Endothelial cell of umbilical vein (primary cell): ENCODE data around the gene SLX1A. TPM values are rescaled to one million over a fixed set of nuclear protein-coding genes. Genes with fewer than 3 reads are reported as not detected.

ENCODE experiments used
- BruUV-seq: library from RNA; stranded (reverse); fragments of 400-500 nt; replicated peaks from 2 replicates; lab custom pipeline; 2021; lab: Mats Ljungman, UMichigan
- CTCF ChIA-PET: fragments of 300-600, 350-600 bp; sonication (Branson Sonifier 250); formaldehyde crosslinking; loops from one replicate; lab custom pipeline; 2021; ENCODE audit warnings: antibody characterized with exemption, inconsistent platforms; lab: Charles Lee
- POLR2A ChIA-PET: fragments of 300-600, 350-600 bp; sonication (Branson Sonifier 250); formaldehyde crosslinking; loops from one replicate; lab custom pipeline; 2021; ENCODE audit warnings: antibody characterized with exemption, inconsistent platforms; lab: Charles Lee
- DNase-seq: peaks from one replicate; pipeline ENCODE4 v3.0.0-alpha.2; 2011; ENCODE audit warnings: low read depth, low spot score
- FAIRE-seq: peaks from 2 replicates; lab custom pipeline; 2011; peaks lifted over from hg19 to GRCh38; lab: Jason Lieb, UNC
- H2AFZ ChIP-seq: 2 replicates; pipeline ENCODE4 v1.6.0; 2012; ENCODE audit warnings: low read depth, low read length, control low read depth, inconsistent platforms
- H3K27ac ChIP-seq: 2 replicates; pipeline ENCODE4 v1.5.1; 2011; ENCODE audit warnings: low read depth, mild to moderate bottlenecking, control low read depth, low read length, moderate library complexity; ENCODE audit not compliant: insufficient read depth
- H3K27me3 ChIP-seq, 2 experiments: 2 replicates each; pipeline versions ENCODE4 v1.6.0 to v1.6.1; 2011; ENCODE audit warnings: low read length in 2 of 2, mixed read lengths in 1 of 2; ENCODE audit not compliant: control insufficient read depth in 2 of 2, insufficient read depth in 2 of 2
- H3K36me3 ChIP-seq, 2 experiments: 2 replicates in 1 of 2; 3 replicates in 1 of 2; pipeline ENCODE4 v1.5.1; 2011; ENCODE audit warnings: low read length in 2 of 2, mild to moderate bottlenecking in 1 of 2, moderate library complexity in 1 of 2; ENCODE audit not compliant: control insufficient read depth in 2 of 2, insufficient read depth in 2 of 2; ENCODE audit errors: extremely low read depth in 1 of 2
- H3K4me1 ChIP-seq: 3 replicates; pipeline ENCODE4 v1.5.1; 2011; ENCODE audit warnings: mild to moderate bottlenecking, low read length; ENCODE audit not compliant: control insufficient read depth, insufficient read depth; ENCODE audit errors: extremely low read depth
- H3K4me2 ChIP-seq: 2 replicates; pipeline ENCODE4 v1.6.1; 2011; ENCODE audit warnings: low read length, control low read depth, mixed read lengths; ENCODE audit not compliant: insufficient read depth
- H3K4me3 ChIP-seq, 3 experiments: fragments of 200-600 bp in 1 of 3; sonication (generic), shearing (Covaris generic) in 1 of 3; replicated peaks in 1 of 3; 2 replicates each; pipeline ENCODE4 v1.5.1; 2011 to 2016; ENCODE audit warnings: control low read depth in 3 of 3, low read length in 3 of 3, mild to moderate bottlenecking in 2 of 3, inconsistent platforms in 1 of 3, low read depth in 1 of 3, moderate library complexity in 1 of 3; ENCODE audit not compliant: insufficient read depth in 1 of 3
- H3K79me2 ChIP-seq: 2 replicates; pipeline ENCODE4 v1.6.0; 2012; ENCODE audit warnings: low read length, inconsistent platforms; ENCODE audit not compliant: control insufficient read depth, insufficient read depth
- H3K9ac ChIP-seq: replicated peaks from 2 replicates; pipeline ENCODE3; 2011; ENCODE audit warnings: low read length, control low read depth; ENCODE audit not compliant: insufficient read depth; ENCODE audit errors: extremely low read depth
- H3K9me1 ChIP-seq: replicated peaks from 3 replicates; pipeline ENCODE4 v1.6.0; 2011; ENCODE audit warnings: mild to moderate bottlenecking, low read length; ENCODE audit not compliant: control insufficient read depth, insufficient read depth; ENCODE audit errors: extremely low read depth
- H3K9me3 ChIP-seq: replicated peaks from 2 replicates; pipeline ENCODE4 v1.5.1; 2012; ENCODE audit warnings: low read length, inconsistent platforms; ENCODE audit not compliant: control insufficient read depth, insufficient read depth
- H4K20me1 ChIP-seq: replicated peaks from 2 replicates; pipeline ENCODE3; 2011; ENCODE audit warnings: mild to moderate bottlenecking, low read length; ENCODE audit not compliant: control insufficient read depth, insufficient read depth; ENCODE audit errors: extremely low read depth
- EZH2 ChIP-seq: IDR thresholded peaks from 2 replicates; pipeline ENCODE4 v1.6.1; 2012; ENCODE audit warnings: borderline replicate concordance, low read depth, mild to moderate bottlenecking, moderate library complexity, low read length, inconsistent platforms; ENCODE audit not compliant: severe bottlenecking
- FOS ChIP-seq: IDR thresholded peaks from 2 replicates; pipeline ENCODE4 v1.6.1; 2011; ENCODE audit warnings: mild to moderate bottlenecking, low read length, moderate library complexity, borderline replicate concordance; ENCODE audit not compliant: insufficient read depth
- GATA2 ChIP-seq: IDR thresholded peaks from 2 replicates; pipeline ENCODE4 v1.7.0; 2011; ENCODE audit warnings: low read depth, mild to moderate bottlenecking, moderate library complexity, mixed read lengths, low read length; ENCODE audit not compliant: insufficient read length, insufficient read depth
- JUN ChIP-seq: IDR thresholded peaks from 2 replicates; pipeline ENCODE4 v1.6.1; 2011; ENCODE audit warnings: borderline replicate concordance, low read depth; ENCODE audit not compliant: insufficient read length, insufficient read depth
- MYC ChIP-seq: IDR thresholded peaks from one replicate; pipeline ENCODE4 v1.6.1; 2011; ENCODE audit warnings: mild to moderate bottlenecking, low read depth, low read length
- POLR2A ChIP-seq: IDR thresholded peaks from 2 replicates; pipeline ENCODE4 v1.6.1; 2012; ENCODE audit warnings: low read depth, mild to moderate bottlenecking, control low read depth, low read length
- POLR2AphosphoS5 ChIP-seq: IDR thresholded peaks from 2 replicates; pipeline ENCODE4 v1.6.1; 2012; ENCODE audit warnings: low read depth, mild to moderate bottlenecking, control low read depth, low read length, moderate library complexity; ENCODE audit not compliant: insufficient read depth
- dilution Hi-C: fragments of 300-500 bp; cut with MboI; formaldehyde crosslinking; loops from one replicate; pipeline ENCODE4 v1.15.0; 2019; ENCODE audit warnings: low sequenced_read_pairs; ENCODE audit not compliant: extremely low pct_ligation_motif_present
- intact Hi-C: fragments of 100-400 bp; cut with micrococcal nuclease; formaldehyde crosslinking; loops from one replicate; pipeline ENCODE4 v1.10.0; 2022
- polyA plus RNA-seq, 4 experiments: library from polyadenylated mRNA; depleted of rRNA in 3 of 4; stranded (reverse) in 3 of 4; unstranded in 1 of 4; fragments of >200 nt; gene quantifications; 2 replicates each; pipeline versions ENCODE4 v1.2.1 to v1.2.3, GENCODE V29; 2011 to 2012; ENCODE audit warnings: missing spikeins in 1 of 4
- total RNA-seq: library from RNA; stranded (reverse); gene quantifications from 2 replicates; pipeline ENCODE4 v1.2.3, GENCODE V29; 2021
- TF ChIP-seq, protein P1 (sequence below), 2 donors: IDR thresholded peaks; 1 replicate in 1 of 2; 2 replicates in 1 of 2; pipeline ENCODE4 v1.5.1; 2011; ENCODE audit warnings: low read length in 2 of 2, mild to moderate bottlenecking in 2 of 2, moderate library complexity in 2 of 2, control low read depth in 1 of 2, inconsistent platforms in 1 of 2, low read depth in 1 of 2; ENCODE audit not compliant: insufficient read depth in 1 of 2; ENCODE audit errors: extremely low read depth in 1 of 2
- TF ChIP-seq, protein P2 (sequence below): IDR thresholded peaks from 2 replicates; pipeline ENCODE4 v1.6.1; 2011; ENCODE audit not compliant: insufficient read depth, insufficient read length

The SLX1A gene
- total and polyA plus RNA-seq, 2 donors (not counting 3 experiments of a cell fraction or from before 2014, with no cell fraction given), result 28.9 to 30.9 TPM

DNA sequence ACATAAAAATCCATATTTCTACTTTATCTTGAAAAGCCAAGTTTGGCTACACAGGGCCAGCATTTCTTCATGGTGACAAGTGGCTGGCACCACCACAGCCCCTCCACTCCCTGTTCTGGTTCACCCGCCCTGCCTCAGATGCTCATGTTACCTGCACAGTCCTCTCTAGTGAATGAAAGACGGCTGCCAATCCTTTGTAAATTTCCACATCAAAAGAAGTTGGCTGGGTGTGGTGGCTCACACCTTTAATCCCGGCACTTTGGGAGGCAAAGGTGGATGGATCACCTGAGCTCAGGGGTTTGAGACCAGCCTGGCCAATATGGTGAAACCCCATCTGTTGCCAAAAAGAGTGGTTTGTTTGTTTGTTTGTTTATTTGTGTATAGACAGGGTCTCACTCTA, 30.1 kb upstream of the SLX1A start:
- H4K20me1 ChIP-seq, result no peaks in the 10 kb centered on the region

More for the DNA sequence above, 30.1 kb upstream of the SLX1A start:
- CTCF ChIA-PET, result no interaction called here
- no peaks in the 10 kb centered on the region for H3K9me3 ChIP-seq
- no peak for FAIRE-seq
- no peaks in the 10 kb centered on the region for H3K27me3 ChIP-seq
- no peaks in the 10 kb centered on the region for H3K36me3 ChIP-seq
- no peak overlapping the region for H3K27ac ChIP-seq
- dilution Hi-C loops (no loop called here), intact Hi-C loops (no loop called here)
- no peaks in the 10 kb centered on the region for H3K79me2 ChIP-seq
- H2AFZ ChIP-seq, result no peak overlapping the region
- no peak overlapping the region for H3K4me3 ChIP-seq
- H3K9ac ChIP-seq, result no peak overlapping the region
- BruUV-seq, result no TSS peak
- TF ChIP-seq, protein P1, sequence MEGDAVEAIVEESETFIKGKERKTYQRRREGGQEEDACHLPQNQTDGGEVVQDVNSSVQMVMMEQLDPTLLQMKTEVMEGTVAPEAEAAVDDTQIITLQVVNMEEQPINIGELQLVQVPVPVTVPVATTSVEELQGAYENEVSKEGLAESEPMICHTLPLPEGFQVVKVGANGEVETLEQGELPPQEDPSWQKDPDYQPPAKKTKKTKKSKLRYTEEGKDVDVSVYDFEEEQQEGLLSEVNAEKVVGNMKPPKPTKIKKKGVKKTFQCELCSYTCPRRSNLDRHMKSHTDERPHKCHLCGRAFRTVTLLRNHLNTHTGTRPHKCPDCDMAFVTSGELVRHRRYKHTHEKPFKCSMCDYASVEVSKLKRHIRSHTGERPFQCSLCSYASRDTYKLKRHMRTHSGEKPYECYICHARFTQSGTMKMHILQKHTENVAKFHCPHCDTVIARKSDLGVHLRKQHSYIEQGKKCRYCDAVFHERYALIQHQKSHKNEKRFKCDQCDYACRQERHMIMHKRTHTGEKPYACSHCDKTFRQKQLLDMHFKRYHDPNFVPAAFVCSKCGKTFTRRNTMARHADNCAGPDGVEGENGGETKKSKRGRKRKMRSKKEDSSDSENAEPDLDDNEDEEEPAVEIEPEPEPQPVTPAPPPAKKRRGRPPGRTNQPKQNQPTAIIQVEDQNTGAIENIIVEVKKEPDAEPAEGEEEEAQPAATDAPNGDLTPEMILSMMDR (IDR thresholded peaks at IDR 0.05; ENCODE audit: extremely low read depth in 1 of 2, insufficient read depth in 1 of 2, low read depth in 1 of 2, low read length in 2 of 2), result no peak
- TF ChIP-seq MYC (no peak), EZH2 (no peak), FOS (no peak), POLR2AphosphoS5 (no peak), POLR2A (no peak), JUN (no peak), GATA2 (no peak)
- TF ChIP-seq, protein P2, sequence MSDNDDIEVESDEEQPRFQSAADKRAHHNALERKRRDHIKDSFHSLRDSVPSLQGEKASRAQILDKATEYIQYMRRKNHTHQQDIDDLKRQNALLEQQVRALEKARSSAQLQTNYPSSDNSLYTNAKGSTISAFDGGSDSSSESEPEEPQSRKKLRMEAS, result no peak
- POLR2A ChIA-PET, result no interaction called here
- H3K4me1 ChIP-seq, result no peaks in the 10 kb centered on the region
- H3K4me2 ChIP-seq, result no peak overlapping the region
- no peak for DNase-seq
- no peaks in the 10 kb centered on the region for H3K9me1 ChIP-seq
